BLaER1 treated with 17β-estradiol and CSF1 and Interleukin-3, amounts not matched to agents 10 nM and 100 nM (cell line): Measurements from ENCODE around the gene HLA-DQA2.
"Not testable (repeated sequence)": the region's sequence is repeated elsewhere in the genome, so short reads cannot be mapped to it uniquely, and the experiment has no call there.

Experiments
- H3K27ac ChIP-seq, 11 experiments: shearing (Covaris generic); formaldehyde crosslinking; 2 replicates each; pipeline ENCODE4 v1.8.1; 2022
- H3K27me3 ChIP-seq, 11 experiments: shearing (Covaris generic); formaldehyde crosslinking; 2 replicates each; pipeline ENCODE4 v1.8.1; 2022
- H3K36me3 ChIP-seq, 11 experiments: shearing (Covaris generic); formaldehyde crosslinking; 2 replicates each; pipeline ENCODE4 v1.8.1; 2022
- H3K4me1 ChIP-seq, 10 experiments: shearing (Covaris generic); formaldehyde crosslinking; 2 replicates each; pipeline ENCODE4 v1.8.1; 2022
- H3K4me2 ChIP-seq, 11 experiments: shearing (Covaris generic); formaldehyde crosslinking; 2 replicates each; pipeline ENCODE4 v1.8.1; 2022
- H3K4me3 ChIP-seq, 10 experiments: shearing (Covaris generic); formaldehyde crosslinking; 2 replicates each; pipeline ENCODE4 v1.8.1; 2022
- H3K9ac ChIP-seq, 11 experiments: shearing (Covaris generic); formaldehyde crosslinking; 2 replicates each; pipeline ENCODE4 v1.8.1; 2022
- H3K9me3 ChIP-seq, 11 experiments: shearing (Covaris generic); formaldehyde crosslinking; replicated peaks in 1 of 11; 2 replicates each; pipeline ENCODE4 v1.8.1; 2022
- H4K20me1 ChIP-seq, 11 experiments: shearing (Covaris generic); formaldehyde crosslinking; 2 replicates each; pipeline ENCODE4 v1.8.1; 2022
- Cebpa-rat ChIP-seq, 11 experiments: shearing (Covaris generic); IDR thresholded peaks; 2 replicates each; pipeline ENCODE4 v1.8.1; 2022

The HLA-DQA2 gene

DNA sequence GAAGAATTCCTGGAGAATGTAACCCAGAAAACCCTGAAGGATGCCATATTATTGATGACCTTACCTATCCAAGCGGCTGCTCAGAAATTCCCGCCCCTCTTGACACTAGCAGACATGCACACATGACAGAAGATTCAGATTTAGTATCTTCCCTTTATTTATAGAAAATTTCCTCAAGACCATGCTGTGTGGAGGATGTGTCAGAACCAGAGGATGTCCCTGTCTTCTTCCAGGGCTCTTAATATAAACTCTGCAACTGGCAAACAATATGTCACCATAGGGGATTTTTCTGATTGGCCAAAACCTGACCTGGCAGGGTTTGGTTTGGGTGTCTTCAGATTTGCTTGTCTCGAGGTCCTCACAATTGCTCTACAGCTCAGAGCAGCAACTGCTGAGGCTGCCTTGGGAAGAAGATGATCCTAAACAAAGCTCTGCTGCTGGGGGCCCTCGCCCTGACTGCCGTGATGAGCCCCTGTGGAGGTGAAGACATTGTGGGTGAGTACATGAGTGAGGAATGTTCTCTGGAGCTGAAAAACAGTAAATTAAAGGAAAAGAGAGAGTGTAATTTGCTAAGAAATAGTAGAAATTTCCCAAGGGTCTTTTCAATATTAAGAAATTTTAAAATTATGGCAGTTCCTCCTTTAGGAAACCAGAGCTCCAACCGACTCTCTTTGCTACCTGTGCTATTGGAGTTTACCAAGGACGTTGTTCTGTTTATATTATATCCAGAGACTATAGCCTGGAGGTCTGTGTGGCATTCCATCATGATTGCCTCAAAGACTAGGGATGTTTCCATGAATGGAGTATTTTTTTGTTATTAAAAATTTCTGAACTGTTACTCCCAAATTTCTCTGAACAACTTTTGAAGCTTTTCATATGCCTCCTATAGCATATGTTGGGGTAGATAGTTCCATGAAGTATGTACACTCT is at the start of gene HLA-DQA2:
Gene HLA-DQA2 (plus strand): TSS at position 361 of the 930 bp plus-strand sequence. CDS start 53 bp downstream, at position 414.
- no peak within 1 kb of the TSS for H3K9ac ChIP-seq
- H3K27me3 ChIP-seq, result no peaks in the 10 kb centered on the region
- no peak for TF ChIP-seq Cebpa-rat (IDR thresholded peaks at IDR 0.05)
- H4K20me1 ChIP-seq, result no peaks in the 10 kb centered on the region
- no peak within 1 kb of the TSS for H3K27ac ChIP-seq
- H3K4me2 ChIP-seq, result no peak within 1 kb of the TSS
- H3K36me3 ChIP-seq, result no peaks in the 10 kb centered on the region
- no peak within 1 kb of the TSS for H3K4me3 ChIP-seq
- H3K9me3 ChIP-seq, result no peaks in the 10 kb centered on the region
- peaks cover 0 to 5% (median 0%) of the 10 kb centered on the region in 10 experiments; a peak in 1 of 20 replicates for H3K4me1 ChIP-seq

DNA sequence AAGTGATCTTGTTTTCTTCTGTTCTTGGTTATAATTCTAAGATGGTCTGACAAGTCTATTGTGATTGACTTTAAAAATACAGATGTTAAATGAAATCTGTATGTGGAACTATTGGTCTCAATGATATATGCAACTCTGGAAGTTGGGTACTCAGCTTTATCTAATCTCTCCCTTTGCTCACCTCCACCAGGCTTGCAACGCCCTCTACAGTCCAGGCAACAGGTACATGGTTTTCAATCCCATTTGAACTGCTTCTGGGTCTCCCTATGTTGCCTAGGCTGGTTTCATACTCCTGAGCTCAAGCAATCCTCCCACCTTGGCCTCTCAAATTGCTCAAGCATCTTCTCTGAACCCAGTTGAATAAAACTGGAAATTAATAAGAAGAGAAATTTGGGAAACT is 49.2 kb upstream of the HLA-DQA2 start:
- no peaks in the 10 kb centered on the region for H3K27me3 ChIP-seq
- H3K4me3 ChIP-seq, result no peak overlapping the region
- no peak overlapping the region for H3K9ac ChIP-seq
- peaks cover 0 to 6% (median 0%) of the 10 kb centered on the region in 10 experiments; a peak in 2 of 20 replicates for H3K4me1 ChIP-seq
- H3K27ac ChIP-seq, result no peak overlapping the region
- no peak overlapping the region for H3K4me2 ChIP-seq
- TF ChIP-seq Cebpa-rat (IDR thresholded peaks at IDR 0.05), result no peak
- no peaks in the 10 kb centered on the region; a peak in 1 of 22 replicates for H3K9me3 ChIP-seq
- H4K20me1 ChIP-seq, result no peaks in the 10 kb centered on the region
- H3K36me3 ChIP-seq, result no peaks in the 10 kb centered on the region

DNA sequence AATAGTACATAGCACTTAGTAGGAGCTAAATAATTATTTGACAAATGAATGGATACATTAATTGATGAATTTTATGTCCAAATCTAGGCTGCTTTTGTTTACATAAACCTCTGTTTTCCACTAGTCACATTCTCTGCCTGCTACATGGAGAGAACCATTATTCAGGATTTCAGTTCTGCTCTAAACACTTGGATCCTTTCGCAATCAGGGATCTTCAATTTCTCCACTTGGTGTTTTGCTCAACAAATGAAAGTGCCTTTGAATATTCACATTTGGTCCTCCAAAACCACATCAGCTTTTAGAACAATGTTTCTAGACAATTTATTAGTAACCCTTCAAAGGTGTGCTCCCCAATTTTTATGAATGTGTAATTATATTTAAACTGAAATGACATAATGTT is 44.2 kb upstream of the HLA-DQA2 start:
- Histone ChIP-seq H3K4me1 (peaks cover 0 to 9% (median 0%) of the 10 kb centered on the region in 10 experiments; a peak in 2 of 20 replicates), H3K4me2 (peak overlapping the region in 2 of 11 experiments; percentile 13 to 16; a peak in 1 of 22 replicates), H3K27ac (no peak overlapping the region), H3K9me3 (no peaks in the 10 kb centered on the region; a peak in 1 of 22 replicates), H3K27me3 (no peaks in the 10 kb centered on the region), H3K4me3 (no peak overlapping the region), H3K9ac (no peak overlapping the region), H4K20me1 (no peaks in the 10 kb centered on the region), H3K36me3 (no peaks in the 10 kb centered on the region)
- TF ChIP-seq Cebpa-rat (IDR thresholded peaks at IDR 0.05), result no peak

DNA sequence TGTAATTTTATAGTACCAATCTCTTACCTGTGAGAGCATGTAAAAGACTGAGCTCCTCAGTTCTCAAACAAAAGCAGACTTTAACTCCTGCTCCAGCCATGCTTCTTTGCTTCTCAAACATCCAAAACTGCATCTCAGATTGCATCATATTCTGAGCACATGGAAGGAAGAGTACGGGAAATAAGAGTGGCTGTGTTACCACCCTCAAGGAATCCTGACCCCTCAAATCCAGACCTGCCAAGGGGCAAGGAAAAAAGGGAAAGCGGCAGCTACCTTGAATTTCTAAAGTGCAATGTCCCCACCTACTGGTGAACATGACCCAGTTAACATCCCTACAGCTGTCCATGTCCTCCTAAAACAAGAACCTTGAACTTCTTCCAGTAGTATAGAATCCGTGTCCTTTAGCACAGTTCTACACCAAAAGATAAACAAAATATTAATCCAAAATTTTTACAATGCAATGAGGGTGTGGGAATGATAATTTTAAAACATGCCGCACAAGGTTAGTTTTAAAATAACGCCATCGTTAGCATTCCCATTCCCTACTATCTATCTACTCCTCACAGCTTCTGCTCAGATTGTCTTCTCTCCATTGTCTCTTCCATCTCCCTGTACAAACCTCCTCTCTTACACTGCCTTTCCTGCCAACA is 40.7 kb upstream of the HLA-DQA2 start:
- Histone ChIP-seq H4K20me1 (no peaks in the 10 kb centered on the region), H3K27me3 (no peaks in the 10 kb centered on the region), H3K4me1 (peaks cover 0 to 9% (median 0%) of the 10 kb centered on the region in 10 experiments; a peak in 2 of 20 replicates), H3K9me3 (no peaks in the 10 kb centered on the region; a peak in 1 of 22 replicates), H3K9ac (no peak overlapping the region), H3K4me3 (no peak overlapping the region), H3K36me3 (no peaks in the 10 kb centered on the region), H3K27ac (no peak overlapping the region), H3K4me2 (peak overlapping the region in 1 of 11 experiments; percentile 54; a peak in 1 of 22 replicates)
- TF ChIP-seq Cebpa-rat (IDR thresholded peaks at IDR 0.05), result no peak

DNA sequence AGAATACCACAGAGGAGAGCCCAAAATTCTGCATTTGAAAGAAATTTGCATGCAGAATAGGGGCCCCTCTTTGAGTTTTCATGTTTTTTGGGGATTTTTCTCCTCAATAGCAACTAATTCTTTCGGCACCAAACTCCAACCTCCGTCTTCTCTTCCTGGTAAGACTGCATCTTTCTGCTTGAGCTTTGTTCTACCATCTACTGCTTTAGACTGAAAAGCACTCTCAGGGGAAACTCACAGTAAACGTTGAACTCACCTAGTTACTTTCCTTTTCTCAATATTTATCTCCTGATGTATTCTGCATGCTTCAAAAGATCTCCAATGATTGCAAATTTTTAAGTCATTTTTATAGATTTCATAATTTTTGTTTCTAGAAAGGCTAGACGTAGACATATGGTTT is 37.8 kb upstream of the HLA-DQA2 start:
- no peaks in the 10 kb centered on the region for H4K20me1 ChIP-seq
- H3K27me3 ChIP-seq, result no peaks in the 10 kb centered on the region
- no peak overlapping the region for H3K4me3 ChIP-seq
- no peak overlapping the region for H3K9ac ChIP-seq
- no peaks in the 10 kb centered on the region; a peak in 1 of 20 replicates for H3K4me1 ChIP-seq
- no peak overlapping the region for H3K4me2 ChIP-seq
- no peaks in the 10 kb centered on the region for H3K36me3 ChIP-seq
- no peak overlapping the region for H3K27ac ChIP-seq
- TF ChIP-seq Cebpa-rat (IDR thresholded peaks at IDR 0.05), result no peak
- H3K9me3 ChIP-seq, result no peaks in the 10 kb centered on the region; a peak in 1 of 22 replicates

DNA sequence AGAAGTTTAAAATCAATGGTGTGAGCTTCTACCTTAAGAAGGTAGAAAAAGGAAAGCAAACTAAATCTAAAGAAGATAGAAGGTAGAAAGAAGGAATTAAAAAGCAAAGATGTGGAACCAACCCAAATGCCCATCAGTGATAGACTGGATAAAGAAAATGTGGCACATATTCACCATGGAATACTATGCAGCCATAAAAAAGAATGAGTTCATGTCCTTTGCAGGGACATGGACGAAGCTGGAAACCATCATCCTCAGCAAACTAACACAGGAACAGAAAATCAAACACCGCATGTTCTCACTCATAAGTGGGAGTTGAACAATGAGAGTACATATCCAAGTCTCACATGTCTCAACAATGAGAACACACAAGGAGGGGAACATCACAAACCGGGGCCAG is 36.0 kb upstream of the HLA-DQA2 start:
- H4K20me1 ChIP-seq, H3K4me2 ChIP-seq, H3K9me3 ChIP-seq, H3K27ac ChIP-seq, H3K4me1 ChIP-seq, H3K9ac ChIP-seq, H3K27me3 ChIP-seq, H3K36me3 ChIP-seq, H3K4me3 ChIP-seq: not testable (repeated sequence)

DNA sequence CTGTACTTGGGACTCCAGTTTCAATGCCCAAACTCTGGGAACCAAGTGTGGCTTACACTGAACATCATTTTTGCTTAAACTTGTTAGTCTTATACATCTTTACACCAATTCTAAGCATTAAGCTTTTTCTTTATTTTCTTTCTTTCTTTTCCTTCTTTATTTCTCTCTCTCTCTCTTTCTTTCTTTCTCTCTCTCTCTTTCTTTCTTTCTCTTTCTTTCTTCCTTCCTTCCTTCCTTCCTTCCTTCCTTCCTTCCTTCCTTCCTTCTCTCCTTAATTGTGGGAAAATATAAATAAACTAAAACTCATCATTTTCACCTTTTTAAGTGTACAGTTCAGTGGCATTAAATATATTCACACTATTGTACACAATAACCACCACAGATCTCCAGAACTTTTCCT is 31.6 kb upstream of the HLA-DQA2 start:
- no peaks in the 10 kb centered on the region; a peak in 1 of 22 replicates for H3K9me3 ChIP-seq
- H3K4me3 ChIP-seq, result no peak overlapping the region
- no peaks in the 10 kb centered on the region for H3K27me3 ChIP-seq
- peaks cover 5 to 28% (median 11%) of the 10 kb centered on the region in 10 experiments; a peak in 19 of 20 replicates for H3K4me1 ChIP-seq
- H3K9ac ChIP-seq, result no peak overlapping the region
- no peak for TF ChIP-seq Cebpa-rat (IDR thresholded peaks at IDR 0.05)
- no peaks in the 10 kb centered on the region for H4K20me1 ChIP-seq
- no peak overlapping the region for H3K27ac ChIP-seq
- H3K36me3 ChIP-seq, result no peaks in the 10 kb centered on the region
- no peak overlapping the region for H3K4me2 ChIP-seq

DNA sequence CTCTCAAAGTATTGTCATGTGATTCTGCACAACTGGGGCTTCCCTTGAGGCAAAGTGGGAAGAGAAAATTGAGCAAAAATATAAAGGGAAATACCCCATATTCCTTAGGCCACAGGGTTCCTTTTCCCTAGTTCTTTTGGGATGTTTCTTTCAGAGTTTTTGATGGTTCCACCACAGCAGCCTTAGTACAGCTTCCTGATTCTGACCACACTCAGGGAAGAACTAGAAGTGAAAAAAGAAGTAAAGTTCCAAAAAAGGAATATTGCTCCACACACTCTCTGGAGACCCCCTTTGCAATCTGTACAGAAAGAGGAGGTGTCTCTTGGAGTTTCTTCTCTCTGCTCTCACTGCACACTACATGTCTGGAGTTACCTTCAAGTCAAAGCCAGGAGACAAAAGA is 27.9 kb upstream of the HLA-DQA2 start:
- TF ChIP-seq Cebpa-rat (IDR thresholded peaks at IDR 0.05), result no peak

DNA sequence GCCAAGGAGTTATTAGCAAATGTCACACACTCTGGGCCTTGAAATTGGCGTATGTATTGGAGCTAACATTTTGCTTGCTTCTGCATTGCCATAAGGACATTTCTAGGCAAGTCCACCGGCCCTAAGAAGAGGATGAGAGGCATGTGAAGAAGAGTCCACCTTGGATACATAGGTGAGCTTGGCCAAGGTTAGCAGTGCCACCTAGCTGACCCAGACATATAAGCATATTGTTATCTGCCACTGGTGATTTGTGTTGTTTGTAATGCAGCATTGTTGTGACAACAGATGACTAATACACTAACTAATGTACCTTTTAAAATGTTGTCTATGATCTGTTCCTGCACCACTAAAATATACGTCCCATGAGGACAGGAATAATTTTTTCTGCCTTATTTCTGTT is 24.8 kb upstream of the HLA-DQA2 start:
- Histone ChIP-seq H3K9me3 (no peaks in the 10 kb centered on the region), H3K4me1 (peaks cover 5 to 32% (median 11%) of the 10 kb centered on the region in 10 experiments; a peak in 19 of 20 replicates), H3K9ac (no peak overlapping the region), H3K36me3 (no peaks in the 10 kb centered on the region), H3K4me2 (no peak overlapping the region), H3K27me3 (no peaks in the 10 kb centered on the region; a peak in 3 of 22 replicates), H3K27ac (no peak overlapping the region), H3K4me3 (no peak overlapping the region), H4K20me1 (no peaks in the 10 kb centered on the region)
- TF ChIP-seq Cebpa-rat (IDR thresholded peaks at IDR 0.05), result no peak

More for the DNA sequence above, 27.9 kb upstream of the HLA-DQA2 start:
- no peak overlapping the region for H3K4me3 ChIP-seq
- peaks cover 5 to 28% (median 11%) of the 10 kb centered on the region in 10 experiments; a peak in 19 of 20 replicates for H3K4me1 ChIP-seq
- H3K27me3 ChIP-seq, result no peaks in the 10 kb centered on the region
- H3K4me2 ChIP-seq, result peak overlapping the region in 10 of 11 experiments; percentile 9 to 84 (median 66); a peak in 19 of 22 replicates
- no peak overlapping the region for H3K27ac ChIP-seq
- H3K9ac ChIP-seq, result 0 out of 22 replicates have a peak overlapping the region, but pooled peaks of 1 of the 11 experiments have one; percentile 7
- H3K9me3 ChIP-seq, result no peaks in the 10 kb centered on the region
- H4K20me1 ChIP-seq, result no peaks in the 10 kb centered on the region
- no peaks in the 10 kb centered on the region for H3K36me3 ChIP-seq
